ENCODE results near the gene IFNB1. TPM values are rescaled to one million over a fixed set of nuclear protein-coding genes. Genes with fewer than 3 reads are reported as not detected.

The IFNB1 gene
- total and polyA plus RNA-seq, 5 donors from 2014 or later = not detected

GRCh38 chr9:21102305-21102704 lies 24.6 kb upstream of the IFNB1 start:
- peaks cover 1% of the 10 kb centered on the region for H3K4me1 ChIP-seq (ENCODE audit: control insufficient read depth, insufficient read depth, low read length, poor library complexity, severe bottlenecking)
- DNase-seq (no peak), ATAC-seq (ENCODE audit: low read depth in 2 of 2) (no peak)
- Mint-ChIP-seq H3K27me3 (peaks cover 6% of the 10 kb centered on the region), H3K4me1 (peaks cover 2 to 9% (median 3%) of the 10 kb centered on the region in 4 donors), H3K4me3 (no peak overlapping the region), H3K27ac (no peak overlapping the region), H3K36me3 (no peaks in the 10 kb centered on the region), H3K9me3 (peaks cover 0 to 1% (median 0%) of the 10 kb centered on the region in 7 donors)
- peaks cover 5% of the 10 kb centered on the region for H3K27me3 ChIP-seq (ENCODE audit: control insufficient read depth, insufficient read depth, low read length)
- no peaks in the 10 kb centered on the region for H3K36me3 ChIP-seq (ENCODE audit: control insufficient read depth, insufficient read depth, low read length)
- H3K27ac ChIP-seq (ENCODE audit: insufficient read depth, low read length, poor library complexity, severe bottlenecking) = no peak overlapping the region
- no peaks in the 10 kb centered on the region for H3K9me3 ChIP-seq (ENCODE audit: control insufficient read depth in 2 of 2, low read length in 2 of 2)
- no peak overlapping the region for H3K4me3 ChIP-seq (ENCODE audit: low read depth, low read length)

- H3K4me1 Mint-ChIP-seq = peaks cover 14 to 21% (median 18%) of the 10 kb centered on the region in 4 donors
- peaks cover 17% of the 10 kb centered on the region for H3K4me1 ChIP-seq (ENCODE audit: control insufficient read depth, insufficient read depth, low read length, poor library complexity, severe bottlenecking)
- DNase-seq (no peak), ATAC-seq (ENCODE audit: low read depth in 2 of 2) (no peak)
- peaks cover 2% of the 10 kb centered on the region for H3K27me3 ChIP-seq (ENCODE audit: control insufficient read depth, insufficient read depth, low read length)
- H3K4me3 ChIP-seq (ENCODE audit: low read depth, low read length) = no peak overlapping the region
- H3K4me3 Mint-ChIP-seq = no peak overlapping the region
- H3K27ac ChIP-seq (ENCODE audit: insufficient read depth, low read length, poor library complexity, severe bottlenecking) = no peak overlapping the region
- H3K36me3 Mint-ChIP-seq = no peaks in the 10 kb centered on the region
- peaks cover 0 to 2% (median 0%) of the 10 kb centered on the region in 7 donors for H3K9me3 Mint-ChIP-seq
- H3K9me3 ChIP-seq (ENCODE audit: control insufficient read depth in 2 of 2, low read length in 2 of 2) = no peaks in the 10 kb centered on the region
- no peaks in the 10 kb centered on the region for H3K36me3 ChIP-seq (ENCODE audit: control insufficient read depth, insufficient read depth, low read length)
- no peaks in the 10 kb centered on the region for H3K27me3 Mint-ChIP-seq
- H3K27ac Mint-ChIP-seq = no peak overlapping the region
Measured at GRCh38 chr9:21097817-21098216, 20.1 kb upstream of the IFNB1 start.

GRCh38 chr9:21096901-21097255 lies 19.1 kb upstream of the IFNB1 start:
- no peak for DNase-seq
- H3K4me3 ChIP-seq (ENCODE audit: low read depth, low read length) = peak overlapping the region; percentile 66

GRCh38 chr9:21096172-21096900 lies 18.6 kb upstream of the IFNB1 start:
- Histone ChIP-seq H3K4me1 (ENCODE audit: control insufficient read depth, insufficient read depth, low read length, poor library complexity, severe bottlenecking) (peaks cover 17% of the 10 kb centered on the region), H3K27me3 (ENCODE audit: control insufficient read depth, insufficient read depth, low read length) (no peaks in the 10 kb centered on the region), H3K27ac (ENCODE audit: insufficient read depth, low read length, poor library complexity, severe bottlenecking) (peak overlapping the region; percentile 53), H3K4me3 (ENCODE audit: low read depth, low read length) (peak overlapping the region; percentile 66), H3K36me3 (ENCODE audit: control insufficient read depth, insufficient read depth, low read length) (no peaks in the 10 kb centered on the region), H3K9me3 (ENCODE audit: control insufficient read depth in 2 of 2, low read length in 2 of 2) (no peaks in the 10 kb centered on the region)
- Mint-ChIP-seq H3K27ac (peak overlapping the region; percentile 82 to 91 (median 90)), H3K4me3 (peak overlapping the region; percentile 12 to 82 (median 58)), H3K9me3 (peaks cover 0 to 2% (median 0%) of the 10 kb centered on the region in 7 donors), H3K27me3 (no peaks in the 10 kb centered on the region), H3K36me3 (no peaks in the 10 kb centered on the region), H3K4me1 (peaks cover 15 to 28% (median 26%) of the 10 kb centered on the region in 4 donors)
- DNase-seq = peak; percentile 13 to 81 (median 58)
- ATAC-seq (ENCODE audit: low read depth in 2 of 2) = peak; percentile 81 to 83

More at GRCh38 chr9:21096901-21097255, 19.1 kb upstream of the IFNB1 start:
- H3K36me3 Mint-ChIP-seq = no peaks in the 10 kb centered on the region
- ATAC-seq (ENCODE audit: low read depth in 2 of 2) = no peak
- no peaks in the 10 kb centered on the region for H3K27me3 Mint-ChIP-seq
- peak overlapping the region; percentile 36 to 82 (median 58) for H3K4me3 Mint-ChIP-seq
- Histone ChIP-seq H3K4me1 (ENCODE audit: control insufficient read depth, insufficient read depth, low read length, poor library complexity, severe bottlenecking) (peaks cover 17% of the 10 kb centered on the region), H3K27ac (ENCODE audit: insufficient read depth, low read length, poor library complexity, severe bottlenecking) (peak overlapping the region; percentile 52), H3K27me3 (ENCODE audit: control insufficient read depth, insufficient read depth, low read length) (no peaks in the 10 kb centered on the region), H3K9me3 (ENCODE audit: control insufficient read depth in 2 of 2, low read length in 2 of 2) (no peaks in the 10 kb centered on the region), H3K36me3 (ENCODE audit: control insufficient read depth, insufficient read depth, low read length) (no peaks in the 10 kb centered on the region)
- peaks cover 15 to 25% (median 22%) of the 10 kb centered on the region in 4 donors for H3K4me1 Mint-ChIP-seq
- H3K9me3 Mint-ChIP-seq = peaks cover 0 to 2% (median 0%) of the 10 kb centered on the region in 7 donors
- peak overlapping the region; percentile 82 to 91 (median 90) for H3K27ac Mint-ChIP-seq

- Histone ChIP-seq H3K27ac (ENCODE audit: insufficient read depth, low read length, poor library complexity, severe bottlenecking) (no peak overlapping the region), H3K9me3 (ENCODE audit: control insufficient read depth in 2 of 2, low read length in 2 of 2) (no peaks in the 10 kb centered on the region), H3K36me3 (ENCODE audit: control insufficient read depth, insufficient read depth, low read length) (no peaks in the 10 kb centered on the region), H3K4me1 (ENCODE audit: control insufficient read depth, insufficient read depth, low read length, poor library complexity, severe bottlenecking) (peaks cover 17% of the 10 kb centered on the region), H3K4me3 (ENCODE audit: low read depth, low read length) (peak overlapping the region; percentile 66), H3K27me3 (ENCODE audit: control insufficient read depth, insufficient read depth, low read length) (no peaks in the 10 kb centered on the region)
- peaks cover 15 to 26% (median 25%) of the 10 kb centered on the region in 4 donors for H3K4me1 Mint-ChIP-seq
- no peaks in the 10 kb centered on the region for H3K27me3 Mint-ChIP-seq
- ATAC-seq (ENCODE audit: low read depth in 2 of 2) (no peak), DNase-seq (no peak)
- no peak overlapping the region for H3K4me3 Mint-ChIP-seq
- peaks cover 0 to 2% (median 0%) of the 10 kb centered on the region in 7 donors for H3K9me3 Mint-ChIP-seq
- H3K36me3 Mint-ChIP-seq = no peaks in the 10 kb centered on the region
- peak overlapping the region; percentile 82 to 91 (median 90) for H3K27ac Mint-ChIP-seq
Measured at GRCh38 chr9:21095561-21095960, 17.8 kb upstream of the IFNB1 start.

- H3K36me3 ChIP-seq (ENCODE audit: control insufficient read depth, insufficient read depth, low read length) = no peaks in the 10 kb centered on the region
- H3K27ac Mint-ChIP-seq = no peak overlapping the region
- no peaks in the 10 kb centered on the region for H3K4me1 ChIP-seq (ENCODE audit: control insufficient read depth, insufficient read depth, low read length, poor library complexity, severe bottlenecking)
- H3K36me3 Mint-ChIP-seq = no peaks in the 10 kb centered on the region
- peaks cover 0 to 10% (median 0%) of the 10 kb centered on the region in 7 donors for H3K9me3 Mint-ChIP-seq
- H3K4me3 Mint-ChIP-seq = no peak overlapping the region
- H3K4me3 ChIP-seq (ENCODE audit: low read depth, low read length) = no peak overlapping the region
- no peak overlapping the region for H3K27ac ChIP-seq (ENCODE audit: insufficient read depth, low read length, poor library complexity, severe bottlenecking)
- no peaks in the 10 kb centered on the region for H3K27me3 Mint-ChIP-seq
- H3K9me3 ChIP-seq (ENCODE audit: control insufficient read depth in 2 of 2, low read length in 2 of 2) = no peaks in the 10 kb centered on the region
- DNase-seq = no peak
- ATAC-seq (ENCODE audit: low read depth in 2 of 2) = no peak
- peaks cover 8 to 11% (median 10%) of the 10 kb centered on the region in 4 donors for H3K4me1 Mint-ChIP-seq
- H3K27me3 ChIP-seq (ENCODE audit: control insufficient read depth, insufficient read depth, low read length) = no peaks in the 10 kb centered on the region
Measured at GRCh38 chr9:21086538-21086937, 8.8 kb upstream of the IFNB1 start.

GRCh38 chr9:21085005-21085404 lies 7.3 kb upstream of the IFNB1 start:
- ATAC-seq (ENCODE audit: low read depth in 2 of 2) = no peak
- no peaks in the 10 kb centered on the region for H3K9me3 ChIP-seq (ENCODE audit: control insufficient read depth in 2 of 2, low read length in 2 of 2)
- H3K36me3 Mint-ChIP-seq = no peaks in the 10 kb centered on the region
- H3K27me3 ChIP-seq (ENCODE audit: control insufficient read depth, insufficient read depth, low read length) = no peaks in the 10 kb centered on the region
- H3K4me3 ChIP-seq (ENCODE audit: low read depth, low read length) = no peak overlapping the region
- H3K9me3 Mint-ChIP-seq = peaks cover 0 to 10% (median 2%) of the 10 kb centered on the region in 7 donors
- no peaks in the 10 kb centered on the region for H3K36me3 ChIP-seq (ENCODE audit: control insufficient read depth, insufficient read depth, low read length)
- no peaks in the 10 kb centered on the region for H3K4me1 ChIP-seq (ENCODE audit: control insufficient read depth, insufficient read depth, low read length, poor library complexity, severe bottlenecking)
- DNase-seq = no peak
- H3K27ac ChIP-seq (ENCODE audit: insufficient read depth, low read length, poor library complexity, severe bottlenecking) = no peak overlapping the region
- H3K4me3 Mint-ChIP-seq = no peak overlapping the region
- no peaks in the 10 kb centered on the region for H3K27me3 Mint-ChIP-seq
- no peak overlapping the region for H3K27ac Mint-ChIP-seq
- H3K4me1 Mint-ChIP-seq = peaks cover 8 to 18% (median 13%) of the 10 kb centered on the region in 4 donors

Measured in CD4-positive, CD25-positive, alpha-beta regulatory T cell (primary cell).